Retinal pigment epithelial cell (primary cell): ENCODE results near the gene GBP1.
"Not testable (repeated sequence)": the region's sequence is repeated elsewhere in the genome, so short reads cannot be mapped to it uniquely, and the experiment has no call there.

Source experiments
- DNase-seq: peaks from one replicate; pipeline ENCODE4 v3.0.0-alpha.2; 2010; ENCODE audit warnings: low read depth
- H3K4me3 ChIP-seq: 2 replicates; pipeline ENCODE4 v1.5.1; 2011; ENCODE audit warnings: mild to moderate bottlenecking, low read length, control low read depth, moderate library complexity
- TF ChIP-seq, protein P1 (sequence below): conservative IDR thresholded peaks from 2 replicates; pipeline ENCODE4 v1.5.1; 2011; ENCODE audit warnings: low read depth, low read length, control low read depth, inconsistent platforms

Gene GBP1

DNA sequence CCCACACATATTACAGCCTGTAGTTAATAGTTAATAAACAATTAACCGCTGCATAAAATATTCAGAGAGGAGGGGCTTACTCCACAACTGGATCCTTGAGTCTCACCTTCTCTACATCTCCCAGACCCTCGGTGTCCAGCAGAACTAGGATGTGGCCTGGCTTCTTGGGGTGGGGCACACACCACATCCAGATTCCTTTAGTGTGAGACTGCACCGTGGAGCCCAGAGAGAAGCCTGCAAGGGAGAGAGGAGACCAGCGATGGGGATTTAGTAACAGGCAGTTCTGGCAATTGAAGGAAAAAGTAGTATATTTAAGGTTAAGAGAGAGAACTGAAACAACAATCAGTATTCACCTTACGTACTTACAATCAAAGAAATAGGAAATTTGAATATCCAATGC, 4.9 kb downstream of the GBP1 start:
- TF ChIP-seq, protein P1, sequence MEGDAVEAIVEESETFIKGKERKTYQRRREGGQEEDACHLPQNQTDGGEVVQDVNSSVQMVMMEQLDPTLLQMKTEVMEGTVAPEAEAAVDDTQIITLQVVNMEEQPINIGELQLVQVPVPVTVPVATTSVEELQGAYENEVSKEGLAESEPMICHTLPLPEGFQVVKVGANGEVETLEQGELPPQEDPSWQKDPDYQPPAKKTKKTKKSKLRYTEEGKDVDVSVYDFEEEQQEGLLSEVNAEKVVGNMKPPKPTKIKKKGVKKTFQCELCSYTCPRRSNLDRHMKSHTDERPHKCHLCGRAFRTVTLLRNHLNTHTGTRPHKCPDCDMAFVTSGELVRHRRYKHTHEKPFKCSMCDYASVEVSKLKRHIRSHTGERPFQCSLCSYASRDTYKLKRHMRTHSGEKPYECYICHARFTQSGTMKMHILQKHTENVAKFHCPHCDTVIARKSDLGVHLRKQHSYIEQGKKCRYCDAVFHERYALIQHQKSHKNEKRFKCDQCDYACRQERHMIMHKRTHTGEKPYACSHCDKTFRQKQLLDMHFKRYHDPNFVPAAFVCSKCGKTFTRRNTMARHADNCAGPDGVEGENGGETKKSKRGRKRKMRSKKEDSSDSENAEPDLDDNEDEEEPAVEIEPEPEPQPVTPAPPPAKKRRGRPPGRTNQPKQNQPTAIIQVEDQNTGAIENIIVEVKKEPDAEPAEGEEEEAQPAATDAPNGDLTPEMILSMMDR = no peak
- no peak overlapping the region for H3K4me3 ChIP-seq
- no peak for DNase-seq

DNA sequence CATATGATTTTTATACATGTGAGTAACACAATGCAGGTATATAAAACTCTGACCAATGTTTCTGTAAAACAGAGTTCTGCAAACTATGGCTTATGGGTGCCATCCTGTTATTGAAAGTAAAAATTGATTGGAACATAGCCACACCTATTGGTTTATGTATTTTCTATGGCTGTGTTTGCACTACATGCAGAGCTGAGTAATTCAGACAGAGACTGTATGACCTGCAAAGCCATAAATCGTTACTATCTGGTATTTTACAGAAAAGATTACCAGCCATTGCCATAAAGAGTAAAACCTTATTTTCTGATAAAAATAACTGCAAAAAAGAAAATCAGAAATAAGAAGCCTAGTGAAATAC, 13.1 kb downstream of the GBP1 start:
- H3K4me3 ChIP-seq = no peak overlapping the region
- DNase-seq = no peak
- TF ChIP-seq, protein P1 = no peak

DNA sequence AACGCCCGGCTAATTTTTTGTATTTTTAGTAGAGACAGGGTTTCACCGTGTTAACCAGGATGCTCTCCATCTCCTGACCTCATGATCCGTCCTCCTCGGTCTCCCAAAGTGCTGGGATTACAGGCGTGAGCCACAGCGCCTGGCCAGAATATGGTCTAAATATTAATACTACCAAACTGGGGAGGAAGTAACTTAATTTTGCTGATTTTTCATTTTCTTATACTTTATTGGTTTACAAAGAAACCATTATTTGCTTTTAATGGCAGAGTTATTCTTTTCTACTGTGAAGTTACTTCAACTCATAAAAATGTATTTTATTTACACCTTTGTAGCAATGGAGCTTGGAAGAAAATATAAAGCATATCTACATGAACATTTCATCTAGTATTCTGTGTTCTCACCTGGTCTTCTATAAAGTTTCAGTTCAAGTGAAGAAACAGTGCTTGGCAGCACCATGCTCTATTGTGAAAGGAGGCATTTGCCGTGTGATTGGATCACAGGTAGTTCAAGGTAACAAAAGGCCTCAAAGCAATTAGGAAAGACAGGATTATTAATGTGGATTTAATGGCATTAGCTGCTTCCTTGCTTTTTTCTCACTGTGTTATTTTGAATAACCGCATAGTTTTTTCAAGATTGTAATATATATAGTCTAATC, 13.6 kb downstream of the GBP1 start:
- TF ChIP-seq, protein P1 = no peak
- H3K4me3 ChIP-seq = no peak overlapping the region
- no peak for DNase-seq

DNA sequence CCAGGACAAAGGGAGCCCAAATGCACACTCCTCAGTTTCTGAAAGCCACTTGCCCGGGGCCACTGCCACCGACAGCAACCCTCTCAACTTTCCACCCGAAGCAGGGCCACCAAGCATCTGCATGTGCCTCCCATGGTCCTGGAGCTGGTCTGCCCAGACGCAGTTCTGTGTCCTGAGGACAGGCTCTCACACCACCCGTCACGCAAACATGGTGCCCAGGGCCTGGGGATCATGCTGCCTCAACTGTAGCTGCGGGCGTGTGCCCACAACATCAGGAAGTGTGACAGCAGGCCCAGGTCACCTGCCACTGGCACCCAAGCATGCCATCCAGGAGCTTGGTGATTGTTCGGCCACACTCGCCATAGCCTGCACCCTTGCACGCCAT, 14.4 kb downstream of the GBP1 start:
- TF ChIP-seq, protein P1 = no peak
- no peak overlapping the region for H3K4me3 ChIP-seq
- DNase-seq = no peak

DNA sequence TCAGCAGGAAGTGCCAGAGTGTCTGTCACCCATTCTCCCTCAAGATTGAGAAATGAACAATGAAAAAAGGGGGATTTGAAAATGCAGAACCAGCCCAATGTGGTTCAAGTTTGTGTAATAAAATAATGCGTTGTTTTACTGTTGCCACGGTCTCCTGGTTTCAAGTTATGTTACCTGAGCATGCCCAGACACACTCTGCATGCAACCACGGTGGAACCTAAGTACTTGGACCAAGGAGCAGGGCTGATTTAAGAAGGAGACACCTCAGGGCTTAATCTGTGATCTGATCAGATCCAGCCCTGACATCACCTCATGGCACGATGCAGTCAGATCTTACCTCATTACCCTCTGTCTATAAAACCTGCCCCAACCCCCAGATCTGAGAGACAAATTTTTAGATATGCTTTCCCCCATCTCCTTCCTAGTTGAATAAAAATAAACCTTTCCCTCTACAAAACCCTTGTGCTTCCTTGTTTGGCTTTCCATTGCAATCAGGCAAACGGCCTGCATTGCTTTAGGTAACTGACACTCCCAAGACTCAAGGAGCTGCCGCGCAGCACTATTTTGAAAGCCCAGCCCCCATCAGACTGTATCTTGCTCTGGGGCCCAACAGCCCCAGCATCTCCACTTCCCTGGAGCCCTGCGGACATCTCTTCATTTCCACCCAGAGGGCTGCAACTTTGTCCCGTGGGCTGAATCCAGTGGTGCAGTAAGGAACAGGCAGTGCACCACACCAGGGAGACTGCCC, 14.9 kb downstream of the GBP1 start:
- DNase-seq, H3K4me3 ChIP-seq: not testable (repeated sequence)

DNA sequence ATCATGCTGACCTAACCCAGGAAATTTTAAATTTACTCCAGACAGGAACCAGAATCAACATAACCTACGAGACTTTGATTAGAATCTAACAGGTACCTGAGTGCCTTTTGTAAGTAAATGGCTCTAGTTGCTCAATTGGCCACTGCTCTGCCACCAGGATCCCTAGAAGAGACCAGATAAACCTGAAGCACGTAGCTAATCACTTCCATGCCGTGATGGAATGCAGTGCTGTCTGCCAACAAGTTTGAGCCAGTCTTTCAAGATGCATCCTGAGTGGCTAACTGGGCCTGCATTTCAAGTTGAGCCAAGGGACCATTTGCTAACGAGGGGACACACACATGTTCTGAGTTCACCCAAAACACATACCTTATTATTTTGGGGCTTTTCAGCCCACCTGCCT, 15.8 kb downstream of the GBP1 start:
- not testable (repeated sequence) for H3K4me3 ChIP-seq, DNase-seq

DNA sequence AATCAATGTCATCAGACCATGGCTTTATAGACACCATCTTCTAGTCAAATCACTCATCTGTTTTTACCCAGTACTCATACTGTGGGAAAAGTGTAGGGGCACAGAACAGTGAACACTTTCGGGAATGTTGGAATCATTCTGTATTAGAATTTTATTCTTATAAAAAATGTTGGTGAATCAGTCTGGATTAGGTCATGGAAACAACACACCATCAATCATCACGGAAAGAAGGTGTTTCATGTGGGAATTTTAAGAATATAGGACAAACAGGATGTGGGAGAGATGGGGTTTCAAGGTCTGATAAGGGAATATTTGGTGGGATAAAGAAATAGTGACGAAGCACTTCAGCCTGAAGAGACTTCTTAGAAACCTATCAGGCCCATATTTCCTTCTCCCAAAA, 17.3 kb downstream of the GBP1 start:
- DNase-seq = no peak
- TF ChIP-seq, protein P1 = no peak
- no peak overlapping the region for H3K4me3 ChIP-seq

DNA sequence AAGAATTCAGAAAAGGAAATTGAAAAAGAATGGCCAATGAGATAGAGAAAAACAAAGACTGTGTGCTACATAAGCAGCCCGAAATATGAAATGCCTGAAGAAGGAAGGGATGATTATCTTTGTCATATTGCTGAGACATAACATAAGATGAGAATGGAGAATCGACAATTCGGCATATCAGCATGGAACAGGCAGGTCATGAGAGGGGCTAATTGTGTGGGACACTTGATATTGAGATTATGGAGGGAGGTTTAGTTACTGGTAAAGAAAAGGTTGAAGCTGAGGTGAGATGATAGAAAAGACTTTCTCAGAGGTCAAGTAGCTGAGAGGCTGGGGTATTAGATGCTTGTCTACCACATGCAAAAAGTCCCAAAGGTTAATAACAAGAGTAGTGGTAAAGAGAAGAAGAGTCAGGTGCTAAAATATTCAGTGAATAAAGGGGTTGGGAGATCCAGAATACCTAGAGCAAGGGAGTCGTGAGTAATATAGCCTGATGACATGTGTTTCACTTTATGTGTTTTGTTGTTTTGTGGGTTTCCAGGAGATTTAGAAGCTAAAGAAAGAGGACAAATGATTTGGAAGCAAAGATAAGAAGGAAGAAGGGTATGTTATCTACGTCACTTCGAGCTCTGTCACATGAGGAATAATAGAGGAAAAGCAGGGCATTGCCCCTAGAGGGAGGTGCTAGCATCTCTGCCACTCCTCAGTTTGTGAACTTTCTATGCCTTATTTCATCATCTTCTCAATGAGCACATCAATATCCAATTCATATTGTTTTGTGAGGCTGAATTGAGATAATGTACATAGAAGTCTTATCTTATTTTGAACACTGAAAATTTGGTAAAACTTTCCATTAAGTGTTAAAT, 18.5 kb downstream of the GBP1 start:
- DNase-seq, H3K4me3 ChIP-seq: not testable (repeated sequence)
